OCI-LY1 (cell line): ENCODE measurements around the gene SLC38A3.

Source experiments
- H2AFZ ChIP-seq: fragments of 200-600 bp; sonication (generic), shearing (Covaris generic); 2 replicates; pipeline ENCODE4 v1.6.0; 2014; ENCODE audit warnings: antibody characterized with exemption, mild to moderate bottlenecking, low read length
- H3F3A ChIP-seq: fragments of 200-600 bp; sonication (generic), shearing (Covaris generic); 2 replicates; pipeline ENCODE4 v1.6.0; 2014; ENCODE audit warnings: mild to moderate bottlenecking, antibody characterized with exemption, low read length, moderate library complexity; ENCODE audit not compliant: insufficient read depth
- H3K27ac ChIP-seq: fragments of 200-600 bp; sonication (generic); 2 replicates; pipeline ENCODE4 v1.5.1; 2014; ENCODE audit warnings: low read length, mixed run types, mild to moderate bottlenecking, low read depth; ENCODE audit not compliant: poor library complexity, severe bottlenecking
- H3K27me3 ChIP-seq: fragments of 200-600 bp; sonication (generic); 2 replicates; pipeline ENCODE4 v1.6.0; 2014; ENCODE audit warnings: antibody characterized with exemption, mild to moderate bottlenecking, low read length, moderate library complexity; ENCODE audit not compliant: insufficient read depth
- H3K36me3 ChIP-seq: fragments of 200-600 bp; sonication (generic); 2 replicates; pipeline ENCODE4 v1.6.1; 2014; ENCODE audit warnings: mild to moderate bottlenecking, antibody characterized with exemption, low read length, moderate library complexity, mixed read lengths; ENCODE audit not compliant: insufficient read depth
- H3K4me1 ChIP-seq: fragments of 200-600 bp; sonication (generic); 2 replicates; pipeline ENCODE4 v1.5.1; 2014; ENCODE audit warnings: mild to moderate bottlenecking, low read length, moderate library complexity; ENCODE audit not compliant: insufficient read depth, severe bottlenecking
- H3K4me2 ChIP-seq: fragments of 200-600 bp; sonication (generic), shearing (Covaris generic); 2 replicates; pipeline ENCODE4 v1.6.1; 2014; ENCODE audit warnings: low read length
- H3K4me3 ChIP-seq: fragments of 200-600 bp; sonication (generic); 2 replicates; pipeline ENCODE4 v1.5.1; 2014; ENCODE audit warnings: low read length, low read depth, mild to moderate bottlenecking, mixed read lengths; ENCODE audit not compliant: poor library complexity, severe bottlenecking
- H3K79me2 ChIP-seq: fragments of 200-600 bp; shearing (Covaris generic); 2 replicates; pipeline ENCODE4 v1.6.1; 2016; ENCODE audit warnings: mixed run types, low read length, mixed read lengths; ENCODE audit not compliant: insufficient read depth
- H3K9ac ChIP-seq: fragments of 200-600 bp; sonication (generic), shearing (Covaris generic); 2 replicates; pipeline ENCODE4 v1.6.1; 2014; ENCODE audit warnings: mild to moderate bottlenecking, low read length, mixed read lengths
- H3K9me2 ChIP-seq: fragments of 200-600 bp; sonication (generic), shearing (Covaris generic); 2 replicates; pipeline ENCODE4 v1.6.1; 2014; ENCODE audit warnings: low read depth, mild to moderate bottlenecking, low read length, mixed read lengths
- H3K9me3 ChIP-seq: fragments of 200-600 bp; shearing (Covaris generic); 2 replicates; pipeline ENCODE4 v1.6.1; 2014; ENCODE audit warnings: low read length, mixed read lengths
- H4K20me1 ChIP-seq: fragments of 200-600 bp; sonication (generic), shearing (Covaris generic); 2 replicates; pipeline ENCODE4 v1.6.0; 2016; ENCODE audit warnings: mild to moderate bottlenecking, low read length; ENCODE audit not compliant: insufficient read depth
- CTCF ChIP-seq: fragments of 200-600 bp; sonication (generic), shearing (Covaris generic); IDR thresholded peaks from 2 replicates; pipeline ENCODE4 v1.5.1; 2017; ENCODE audit warnings: mild to moderate bottlenecking, antibody characterized with exemption, low read length, moderate library complexity, mixed read lengths
- EZH2 ChIP-seq: fragments of 200-600 bp; sonication (generic), shearing (Covaris generic); IDR thresholded peaks from 2 replicates; pipeline ENCODE4 v1.8.0; 2017; ENCODE audit warnings: borderline replicate concordance, mixed run types, mild to moderate bottlenecking, antibody characterized with exemption, low read length, moderate library complexity, mixed read lengths

The SLC38A3 gene

GRCh38 chr3:50174517-50174895 lies 30.6 kb upstream of the SLC38A3 start:
- TF ChIP-seq CTCF (no peak), EZH2 (no peak)
- no peak overlapping the region for H2AFZ ChIP-seq

GRCh38 chr3:50174947-50175524 lies 30.0 kb upstream of the SLC38A3 start:
- no peak for TF ChIP-seq EZH2
- TF ChIP-seq CTCF, result no peak
- Histone ChIP-seq H3K9me2 (no peaks in the 10 kb centered on the region), H3K36me3 (no peaks in the 10 kb centered on the region), H3K79me2 (no peaks in the 10 kb centered on the region), H3K4me3 (no peak overlapping the region), H3K27ac (no peak overlapping the region), H2AFZ (no peak overlapping the region), H3K9ac (no peak overlapping the region), H3K4me1 (no peaks in the 10 kb centered on the region), H3F3A (no peaks in the 10 kb centered on the region), H3K4me2 (no peak overlapping the region), H4K20me1 (no peaks in the 10 kb centered on the region), H3K9me3 (no peaks in the 10 kb centered on the region), H3K27me3 (no peaks in the 10 kb centered on the region; the same call in 1 of the 2 replicates)

More at GRCh38 chr3:50174517-50174895, 30.6 kb upstream of the SLC38A3 start:
- no peaks in the 10 kb centered on the region for H4K20me1 ChIP-seq
- H3K79me2 ChIP-seq, result no peaks in the 10 kb centered on the region
- no peaks in the 10 kb centered on the region for H3K36me3 ChIP-seq
- no peaks in the 10 kb centered on the region for H3K9me3 ChIP-seq
- H3K4me3 ChIP-seq, result no peak overlapping the region
- H3K4me1 ChIP-seq, result no peaks in the 10 kb centered on the region
- no peak overlapping the region for H3K9ac ChIP-seq
- H3F3A ChIP-seq, result no peaks in the 10 kb centered on the region
- H3K4me2 ChIP-seq, result 0 out of 2 replicates have a peak overlapping the region, but pooled peaks have one; percentile 41
- no peaks in the 10 kb centered on the region; the same call in 1 of the 2 replicates for H3K27me3 ChIP-seq
- no peaks in the 10 kb centered on the region for H3K9me2 ChIP-seq
- no peak overlapping the region for H3K27ac ChIP-seq

- TF ChIP-seq CTCF (no peak), EZH2 (no peak)
- H3K79me2 ChIP-seq, result no peaks in the 10 kb centered on the region
- H3K9me2 ChIP-seq, result no peaks in the 10 kb centered on the region
- no peak overlapping the region for H3K27ac ChIP-seq
- H3K4me1 ChIP-seq, result no peaks in the 10 kb centered on the region
- H3K4me3 ChIP-seq, result no peak overlapping the region
- no peak overlapping the region for H2AFZ ChIP-seq
- H3K4me2 ChIP-seq, result no peak overlapping the region
- no peaks in the 10 kb centered on the region for H3F3A ChIP-seq
- H4K20me1 ChIP-seq, result no peaks in the 10 kb centered on the region
- H3K27me3 ChIP-seq, result no peaks in the 10 kb centered on the region; the same call in 1 of the 2 replicates
- H3K9ac ChIP-seq, result no peak overlapping the region
- H3K9me3 ChIP-seq, result no peaks in the 10 kb centered on the region
- no peaks in the 10 kb centered on the region for H3K36me3 ChIP-seq
Observed at GRCh38 chr3:50177346-50177745, 27.7 kb upstream of the SLC38A3 start.
